ENCODE measurements around the gene GRB10. TPM values are rescaled to one million over a fixed set of nuclear protein-coding genes. Genes with fewer than 3 reads are reported as not detected.

Gene GRB10
- total and polyA plus RNA-seq, 2 of the 8 experiments (the other 6 are each of a cell fraction or from before 2014, with no cell fraction given): 35.7 to 97.0 TPM

DNA sequence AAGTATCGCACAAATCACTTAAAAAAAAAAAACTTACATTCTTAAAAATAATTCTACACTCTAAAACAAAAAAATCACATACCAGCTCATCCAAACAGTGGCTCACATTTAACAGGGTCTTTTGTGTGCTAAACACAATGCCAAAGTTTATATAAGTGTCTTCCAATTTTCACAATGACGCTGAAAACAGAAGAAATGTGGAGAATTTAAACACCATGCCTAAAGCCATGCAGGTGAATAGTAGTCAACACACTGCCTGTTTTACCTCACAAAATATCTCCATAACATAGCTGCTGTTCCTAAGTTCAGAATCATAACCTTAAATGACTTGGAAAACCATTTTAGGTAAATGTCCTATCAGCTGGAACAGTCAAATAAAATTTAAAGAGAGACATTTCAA, 55.0 kb downstream of the GRB10 start:
- H3K79me2 ChIP-seq (ENCODE audit: control insufficient read depth in 1 of 2, insufficient read depth in 2 of 2, low read length in 2 of 2): peaks cover 3 to 74% of the 10 kb centered on the region in 2 experiments; a peak in 3 of 4 replicates
- H4K20me1 ChIP-seq (replicated peaks in 1 of 2; ENCODE audit: control insufficient read depth in 1 of 2, insufficient read depth in 2 of 2, low read length in 2 of 2): peaks cover 0 to 11% of the 10 kb centered on the region in 2 experiments
- TF ChIP-seq NANOG (IDR thresholded peaks at IDR 0.05; ENCODE audit: insufficient read depth, low read depth, low read length, poor library complexity, severe bottlenecking): no peak
- TF ChIP-seq CHD1 (IDR thresholded peaks at IDR 0.05; ENCODE audit: low read depth, low read length): no peak
- no peak for TF ChIP-seq ZNF274 (IDR thresholded peaks at IDR 0.05; ENCODE audit: borderline replicate concordance, extremely low read depth, low read length)
- TF ChIP-seq MAFK (IDR thresholded peaks at IDR 0.05; ENCODE audit: low read depth, low read length): no peak
- no peak for TF ChIP-seq CEBPB (IDR thresholded peaks at IDR 0.05; ENCODE audit: low read depth, low read length)
- no peak for TF ChIP-seq POLR2A (IDR thresholded peaks at IDR 0.05; ENCODE audit: control extremely low read depth in 1 of 2, low read depth in 2 of 2, low read length in 2 of 2)
- TF ChIP-seq, protein P1, sequence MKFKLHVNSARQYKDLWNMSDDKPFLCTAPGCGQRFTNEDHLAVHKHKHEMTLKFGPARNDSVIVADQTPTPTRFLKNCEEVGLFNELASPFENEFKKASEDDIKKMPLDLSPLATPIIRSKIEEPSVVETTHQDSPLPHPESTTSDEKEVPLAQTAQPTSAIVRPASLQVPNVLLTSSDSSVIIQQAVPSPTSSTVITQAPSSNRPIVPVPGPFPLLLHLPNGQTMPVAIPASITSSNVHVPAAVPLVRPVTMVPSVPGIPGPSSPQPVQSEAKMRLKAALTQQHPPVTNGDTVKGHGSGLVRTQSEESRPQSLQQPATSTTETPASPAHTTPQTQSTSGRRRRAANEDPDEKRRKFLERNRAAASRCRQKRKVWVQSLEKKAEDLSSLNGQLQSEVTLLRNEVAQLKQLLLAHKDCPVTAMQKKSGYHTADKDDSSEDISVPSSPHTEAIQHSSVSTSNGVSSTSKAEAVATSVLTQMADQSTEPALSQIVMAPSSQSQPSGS (IDR thresholded peaks at IDR 0.05; ENCODE audit: low read length): no peak
- TF ChIP-seq SIRT6 (IDR thresholded peaks at IDR 0.05; ENCODE audit: low read length): no peak
- TF ChIP-seq PHF8 (conservative IDR thresholded peaks at IDR 0.05; ENCODE audit: low read depth, low read length): no peak
- TF ChIP-seq POLR2AphosphoS5 (IDR thresholded peaks at IDR 0.05; ENCODE audit: low read depth, low read length): no peak
- TF ChIP-seq, protein P2, sequence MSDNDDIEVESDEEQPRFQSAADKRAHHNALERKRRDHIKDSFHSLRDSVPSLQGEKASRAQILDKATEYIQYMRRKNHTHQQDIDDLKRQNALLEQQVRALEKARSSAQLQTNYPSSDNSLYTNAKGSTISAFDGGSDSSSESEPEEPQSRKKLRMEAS (IDR thresholded peaks at IDR 0.05): no peak
- TF ChIP-seq ASH2L (IDR thresholded peaks at IDR 0.05; ENCODE audit: low read length): no peak
- TF ChIP-seq BCL11A (IDR thresholded peaks at IDR 0.05; ENCODE audit: low read depth in 2 of 2, low read length in 2 of 2): no peak
- no peak for TF ChIP-seq SP4 (IDR thresholded peaks at IDR 0.05; ENCODE audit: low read length)

More for the DNA sequence above, 55.0 kb downstream of the GRB10 start:
- Histone ChIP-seq H3K9ac (replicated peaks in 1 of 4; ENCODE audit: extremely low read depth in 1 of 4, low read depth in 3 of 4, low read length in 3 of 4) (no peak overlapping the region; a peak in 1 of 7 replicates), H2BK12ac (ENCODE audit: low read depth, low read length) (no peak overlapping the region), H3K9me3 (ENCODE audit: insufficient read depth in 2 of 2, low read depth in 1 of 2, low read length in 1 of 2) (no peaks in the 10 kb centered on the region), H2AK5ac (ENCODE audit: low read depth, low read length) (no peak overlapping the region), H2AFZ (ENCODE audit: low read length) (no peak overlapping the region), H3K4me1 (replicated peaks in 1 of 4; ENCODE audit: control insufficient read depth in 3 of 4, insufficient read depth in 4 of 4, low read length in 3 of 4) (peaks cover 0 to 5% (median 1%) of the 10 kb centered on the region in 4 experiments; a peak in 2 of 7 replicates), H3K4me2 (ENCODE audit: insufficient read depth in 1 of 2, low read depth in 2 of 2, low read length in 2 of 2) (no peak overlapping the region), H3K4ac (replicated peaks; ENCODE audit: insufficient read length, low read depth, low read length) (no peak overlapping the region), H2BK120ac (replicated peaks; ENCODE audit: low read depth, low read length) (no peak overlapping the region), H3K23ac (ENCODE audit: insufficient read length) (no peak overlapping the region), H2BK5ac (ENCODE audit: low read depth, low read length) (no peak overlapping the region), H3K36me3 (ENCODE audit: control insufficient read depth in 2 of 4, insufficient read depth in 4 of 4, low read length in 3 of 4) (peaks cover 0 to 9% (median 0%) of the 10 kb centered on the region in 4 experiments; a peak in 2 of 8 replicates), H3K27ac (ENCODE audit: low read depth, low read length) (no peak overlapping the region), H4K8ac (ENCODE audit: extremely low read depth, insufficient read depth, low read length) (no peak overlapping the region), H3K18ac (ENCODE audit: extremely low read depth, low read length) (no peak overlapping the region), H3K56ac (replicated peaks; ENCODE audit: insufficient read length, low read depth, low read length) (no peak overlapping the region), H3K14ac (ENCODE audit: insufficient read length) (no peak overlapping the region), H4K5ac (ENCODE audit: insufficient read length, low read depth, low read length) (no peak overlapping the region), H3K23me2 (ENCODE audit: low read depth, low read length) (no peaks in the 10 kb centered on the region), H2BK15ac (ENCODE audit: low read length) (no peak overlapping the region), H3K79me1 (ENCODE audit: low read depth, low read length) (peaks cover 20% of the 10 kb centered on the region), H4K91ac (replicated peaks; ENCODE audit: insufficient read length, low read length) (no peak overlapping the region), H3K4me3 (ENCODE audit: extremely low read depth in 1 of 4, insufficient read depth in 2 of 4, low read depth in 3 of 4, low read length in 4 of 4) (no peak overlapping the region), H3K27me3 (replicated peaks in 1 of 4; ENCODE audit: control insufficient read depth in 3 of 4, extremely low read depth in 1 of 4, insufficient read depth in 3 of 4, low read length in 3 of 4) (no peaks in the 10 kb centered on the region), H2BK20ac (ENCODE audit: low read length) (no peak overlapping the region)
- WGBS, 2 experiments (ENCODE audit: extremely low coverage in 1 of 2, insufficient coverage in 1 of 2, insufficient read length in 1 of 2, insufficient replicate concordance in 2 of 2, low coverage in 1 of 2, low lambda C conversion rate in 2 of 2, missing lambda C conversion rate in 1 of 2): 83 to 96% methylated on average over 1 to 2 of the region's 2 CpGs
- no peak for FAIRE-seq
- POLR2A ChIA-PET (ENCODE audit: partially characterized antibody): no interaction called here
- CTCF ChIA-PET (ENCODE audit: partially characterized antibody): interaction anchor here (0.6 to 1.0 kb wide), 3 partner anchors 21 to 457 kb away, joined by 3 read pairs; no protein-coding TSS in a partner anchor
- DNase-seq (ENCODE audit: low read depth in 1 of 2, low spot score in 2 of 2): no peak

All from H1 (cell line).